ENCODE measurements around the gene TRIO.

TRIO gene

DNA sequence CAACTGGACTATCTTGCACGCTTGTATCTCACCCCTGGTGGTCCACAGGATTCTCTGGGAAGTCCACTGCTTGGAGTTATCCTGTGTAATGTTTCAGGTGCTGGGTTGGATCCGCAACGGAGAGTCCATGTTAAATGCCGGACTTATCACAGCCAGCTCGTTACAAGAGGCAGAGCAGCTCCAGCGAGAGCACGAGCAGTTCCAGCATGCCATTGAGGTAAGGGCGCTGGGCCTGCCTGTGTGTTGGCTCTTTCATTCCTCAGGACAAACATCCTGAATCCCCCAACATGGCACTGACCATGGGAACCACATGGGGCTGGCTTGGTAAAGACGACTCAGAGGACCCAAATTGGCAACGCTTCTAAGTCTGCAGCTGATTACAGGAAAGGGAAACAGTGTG is 223.6 kb downstream of the TRIO start:
- H3K9ac ChIP-seq (ENCODE audit: low read length) = no peak overlapping the region
- no peaks in the 10 kb centered on the region for H3K27me3 ChIP-seq (ENCODE audit: control insufficient read depth, insufficient read depth, low read length)
- no peaks in the 10 kb centered on the region for H3K36me3 ChIP-seq (ENCODE audit: control insufficient read depth, insufficient read depth, low read length)
- H3K9me3 ChIP-seq (ENCODE audit: control insufficient read depth, low read length) = no peaks in the 10 kb centered on the region
- H3K4me3 ChIP-seq (ENCODE audit: low read length) = no peak overlapping the region
- H3K4me1 ChIP-seq (ENCODE audit: control insufficient read depth, insufficient read depth, low read length) = no peaks in the 10 kb centered on the region

DNA sequence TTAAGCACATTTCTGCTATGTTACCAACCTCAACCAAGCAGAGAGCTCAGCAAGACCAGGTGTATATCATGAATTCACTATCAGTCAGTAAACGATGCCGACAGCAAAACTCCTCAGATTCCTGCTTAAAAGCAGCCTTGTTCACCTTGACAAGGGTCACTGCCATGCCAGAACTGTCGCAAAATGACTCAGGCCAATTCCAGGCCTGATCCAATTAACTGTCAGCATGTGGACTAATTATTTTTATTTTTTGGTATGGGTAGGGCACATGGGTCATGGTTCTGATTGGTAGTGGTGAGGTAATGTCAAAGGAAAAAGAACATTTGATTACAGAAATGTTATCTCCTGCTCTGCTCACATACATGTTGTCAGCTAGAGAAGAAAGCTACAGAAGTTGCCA is 224.2 kb downstream of the TRIO start:
- Histone ChIP-seq H3K4me3 (ENCODE audit: low read length) (no peak overlapping the region), H3K9me3 (ENCODE audit: control insufficient read depth, low read length) (no peaks in the 10 kb centered on the region), H3K9ac (ENCODE audit: low read length) (no peak overlapping the region), H3K27me3 (ENCODE audit: control insufficient read depth, insufficient read depth, low read length) (no peaks in the 10 kb centered on the region), H3K4me1 (ENCODE audit: control insufficient read depth, insufficient read depth, low read length) (no peaks in the 10 kb centered on the region), H3K36me3 (ENCODE audit: control insufficient read depth, insufficient read depth, low read length) (no peaks in the 10 kb centered on the region)

DNA sequence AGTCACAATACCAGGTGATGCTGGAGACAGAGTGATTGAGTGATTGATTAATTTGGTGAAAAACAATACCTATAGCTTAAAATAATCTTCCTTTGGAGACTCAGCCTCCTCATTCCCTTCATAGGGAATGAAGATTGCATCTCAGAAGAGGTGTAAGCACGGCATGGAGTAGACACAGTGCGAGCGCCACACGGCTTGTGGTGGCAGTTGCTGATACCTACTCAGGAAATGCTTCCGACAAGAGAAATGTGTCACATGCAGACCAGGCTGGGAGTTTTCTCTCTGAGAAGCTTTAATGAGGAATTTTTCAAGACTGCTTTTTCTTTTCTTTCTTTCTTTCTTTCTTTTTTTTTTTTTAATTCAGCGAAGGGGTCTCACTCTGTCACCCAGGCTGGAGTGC is 226.6 kb downstream of the TRIO start:
- Histone ChIP-seq H3K36me3 (ENCODE audit: control insufficient read depth, insufficient read depth, low read length) (no peaks in the 10 kb centered on the region), H3K9me3 (ENCODE audit: control insufficient read depth, low read length) (no peaks in the 10 kb centered on the region), H3K4me1 (ENCODE audit: control insufficient read depth, insufficient read depth, low read length) (no peaks in the 10 kb centered on the region), H3K4me3 (ENCODE audit: low read length) (no peak overlapping the region), H3K27me3 (ENCODE audit: control insufficient read depth, insufficient read depth, low read length) (no peaks in the 10 kb centered on the region), H3K9ac (ENCODE audit: low read length) (no peak overlapping the region)

DNA sequence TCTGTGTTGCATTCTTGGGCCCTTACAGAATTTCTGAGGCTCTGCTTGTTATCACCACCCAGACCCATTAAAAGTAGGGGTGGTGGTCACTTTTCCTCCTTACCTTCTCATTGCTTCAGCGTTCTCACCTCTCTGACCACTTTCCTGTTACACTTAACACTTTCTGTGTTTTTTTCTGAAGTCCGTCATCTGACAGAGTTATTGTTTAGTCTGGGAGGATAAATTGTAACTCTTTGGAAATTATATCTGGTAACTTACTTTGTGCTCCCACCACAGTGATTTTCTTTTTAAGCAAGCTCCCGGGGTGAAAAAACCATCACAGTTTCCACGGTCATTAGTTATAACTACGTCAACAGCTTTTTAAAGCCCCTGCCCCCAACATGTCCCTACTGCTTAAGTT is 227.2 kb downstream of the TRIO start:
- H3K9me3 ChIP-seq (ENCODE audit: control insufficient read depth, low read length) = no peaks in the 10 kb centered on the region
- no peaks in the 10 kb centered on the region for H3K36me3 ChIP-seq (ENCODE audit: control insufficient read depth, insufficient read depth, low read length)
- H3K27me3 ChIP-seq (ENCODE audit: control insufficient read depth, insufficient read depth, low read length) = no peaks in the 10 kb centered on the region
- H3K9ac ChIP-seq (ENCODE audit: low read length) = no peak overlapping the region
- no peaks in the 10 kb centered on the region for H3K4me1 ChIP-seq (ENCODE audit: control insufficient read depth, insufficient read depth, low read length)
- no peak overlapping the region for H3K4me3 ChIP-seq (ENCODE audit: low read length)

DNA sequence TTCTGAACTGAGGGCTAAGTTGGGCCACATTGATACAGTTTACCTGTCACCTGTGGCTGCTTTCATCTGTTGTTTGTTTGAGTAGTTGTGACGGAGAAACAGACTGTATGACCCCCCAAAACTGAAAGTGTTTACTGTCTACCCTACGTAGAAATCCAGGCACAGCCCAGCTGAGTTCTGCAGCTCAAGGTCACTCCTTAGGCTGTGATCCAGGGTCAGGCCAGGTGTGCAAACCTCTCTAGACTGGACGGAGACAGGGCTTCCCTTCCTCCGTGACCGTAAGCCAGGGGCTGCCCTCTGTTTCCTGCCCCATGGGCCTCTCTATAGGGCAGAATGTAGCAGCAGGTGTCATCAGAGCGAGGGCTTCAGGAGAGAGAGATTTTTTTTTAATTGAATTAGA is 230.5 kb downstream of the TRIO start:
- Histone ChIP-seq H3K4me3 (ENCODE audit: low read length) (no peak overlapping the region), H3K4me1 (ENCODE audit: control insufficient read depth, insufficient read depth, low read length) (no peaks in the 10 kb centered on the region), H3K9ac (ENCODE audit: low read length) (no peak overlapping the region), H3K36me3 (ENCODE audit: control insufficient read depth, insufficient read depth, low read length) (no peaks in the 10 kb centered on the region), H3K9me3 (ENCODE audit: control insufficient read depth, low read length) (no peaks in the 10 kb centered on the region), H3K27me3 (ENCODE audit: control insufficient read depth, insufficient read depth, low read length) (no peaks in the 10 kb centered on the region)

DNA sequence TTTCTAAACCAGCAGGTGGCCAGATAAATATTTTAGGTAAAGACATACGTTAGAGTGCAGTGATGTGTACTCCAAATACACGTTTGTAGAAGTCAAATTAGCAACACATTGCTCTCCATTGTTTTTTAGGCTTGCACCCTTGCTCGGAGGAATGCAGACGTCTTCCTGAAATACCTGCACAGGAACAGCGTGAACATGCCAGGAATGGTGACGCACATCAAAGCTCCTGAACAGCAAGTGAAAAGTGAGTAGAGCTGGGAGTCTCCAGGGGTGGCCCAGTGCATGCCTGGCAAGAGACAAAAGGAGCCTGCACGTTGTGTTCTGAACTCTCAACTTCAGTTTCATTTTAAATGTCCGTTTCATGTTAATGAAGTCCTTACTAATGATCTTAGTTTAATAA is 231.0 kb downstream of the TRIO start:
- Histone ChIP-seq H3K4me3 (ENCODE audit: low read length) (no peak overlapping the region), H3K9ac (ENCODE audit: low read length) (no peak overlapping the region), H3K36me3 (ENCODE audit: control insufficient read depth, insufficient read depth, low read length) (no peaks in the 10 kb centered on the region), H3K4me1 (ENCODE audit: control insufficient read depth, insufficient read depth, low read length) (no peaks in the 10 kb centered on the region), H3K9me3 (ENCODE audit: control insufficient read depth, low read length) (no peaks in the 10 kb centered on the region), H3K27me3 (ENCODE audit: control insufficient read depth, insufficient read depth, low read length) (no peaks in the 10 kb centered on the region)

DNA sequence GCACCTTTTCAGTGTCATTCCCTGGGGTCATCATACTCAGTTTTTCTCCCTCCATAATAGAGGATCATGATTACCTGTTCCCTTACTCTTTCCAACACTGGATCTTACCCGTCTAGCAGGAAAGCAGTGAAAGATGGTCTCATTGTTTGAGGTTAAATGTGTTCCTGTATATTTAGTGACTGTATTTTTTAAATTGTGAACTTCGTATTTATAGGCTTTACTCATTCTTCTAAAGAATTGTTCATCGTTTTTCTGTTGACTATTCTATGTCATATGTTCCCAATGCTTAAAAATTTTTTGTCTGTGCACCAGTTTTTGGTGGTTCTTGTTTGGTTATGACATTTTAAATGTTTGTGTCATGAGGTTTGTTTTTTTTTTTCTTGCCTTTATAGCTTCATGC is 233.6 kb downstream of the TRIO start:
- H3K27me3 ChIP-seq (ENCODE audit: control insufficient read depth, insufficient read depth, low read length) = no peaks in the 10 kb centered on the region
- H3K9me3 ChIP-seq (ENCODE audit: control insufficient read depth, low read length) = no peaks in the 10 kb centered on the region
- no peak overlapping the region for H3K4me3 ChIP-seq (ENCODE audit: low read length)
- no peak overlapping the region for H3K9ac ChIP-seq (ENCODE audit: low read length)
- no peaks in the 10 kb centered on the region for H3K36me3 ChIP-seq (ENCODE audit: control insufficient read depth, insufficient read depth, low read length)
- H3K4me1 ChIP-seq (ENCODE audit: control insufficient read depth, insufficient read depth, low read length) = no peaks in the 10 kb centered on the region

DNA sequence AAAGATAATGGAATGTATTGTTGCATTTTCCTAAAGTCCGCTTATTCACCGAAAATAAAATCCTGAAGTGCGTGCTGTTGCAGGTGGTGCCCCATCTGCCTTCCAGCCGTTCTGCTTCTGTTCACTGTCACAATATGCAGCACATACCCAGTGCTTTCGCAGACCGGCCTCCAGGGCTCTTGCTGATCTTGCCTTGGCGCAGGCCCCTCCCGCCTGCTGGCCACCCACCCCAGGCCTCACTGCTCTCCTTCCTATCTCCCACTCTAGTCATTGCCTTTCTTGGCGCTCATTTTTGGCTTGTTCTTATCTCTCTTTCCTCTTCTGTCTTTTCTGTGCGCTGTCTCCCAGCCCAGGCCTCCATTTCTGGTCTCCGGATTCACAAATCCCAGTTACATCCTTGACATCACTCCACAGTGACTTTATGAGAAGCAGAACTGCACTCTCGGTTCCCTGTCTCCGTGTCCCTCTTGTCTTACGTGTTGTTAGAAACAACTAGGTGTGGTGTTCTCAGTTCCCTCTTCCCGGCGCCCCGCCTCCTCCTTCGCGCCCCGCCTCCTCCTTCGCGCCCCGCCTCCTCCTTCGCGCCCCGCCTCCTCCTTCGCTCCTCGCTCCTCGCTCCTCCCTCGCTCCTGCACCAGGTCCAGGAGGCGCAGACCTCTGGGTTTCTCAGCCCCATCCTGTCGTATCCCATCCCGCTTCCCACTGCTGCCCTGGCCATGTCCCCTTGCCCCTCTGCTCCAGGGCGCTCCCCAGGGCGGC is 236.8 kb downstream of the TRIO start:
- Histone ChIP-seq H3K27me3 (ENCODE audit: control insufficient read depth, insufficient read depth, low read length) (no peaks in the 10 kb centered on the region), H3K9me3 (ENCODE audit: control insufficient read depth, low read length) (no peaks in the 10 kb centered on the region), H3K9ac (ENCODE audit: low read length) (no peak overlapping the region), H3K4me3 (ENCODE audit: low read length) (no peak overlapping the region), H3K36me3 (ENCODE audit: control insufficient read depth, insufficient read depth, low read length) (no peaks in the 10 kb centered on the region), H3K4me1 (ENCODE audit: control insufficient read depth, insufficient read depth, low read length) (no peaks in the 10 kb centered on the region)

DNA sequence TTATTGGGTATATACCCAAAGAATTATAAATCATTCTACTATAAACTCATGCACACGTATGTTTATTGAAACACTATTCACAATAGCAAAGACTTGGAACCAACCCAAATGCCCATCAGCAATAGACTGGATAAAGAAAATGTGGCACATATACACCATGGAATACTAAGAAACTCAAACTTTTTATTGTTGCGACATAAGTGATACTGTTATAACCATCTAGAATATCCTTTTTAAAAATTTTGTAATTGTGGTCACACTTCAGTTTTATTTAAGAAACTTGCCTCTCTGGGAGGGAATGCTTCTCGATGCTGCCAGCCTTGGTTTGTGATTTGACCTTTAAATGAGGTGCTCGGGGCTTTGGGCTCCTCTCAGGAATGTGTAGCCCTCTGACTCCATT is 237.6 kb downstream of the TRIO start:
- Histone ChIP-seq H3K36me3 (ENCODE audit: control insufficient read depth, insufficient read depth, low read length) (no peaks in the 10 kb centered on the region), H3K9me3 (ENCODE audit: control insufficient read depth, low read length) (no peaks in the 10 kb centered on the region), H3K27me3 (ENCODE audit: control insufficient read depth, insufficient read depth, low read length) (no peaks in the 10 kb centered on the region), H3K9ac (ENCODE audit: low read length) (no peak overlapping the region), H3K4me3 (ENCODE audit: low read length) (no peak overlapping the region), H3K4me1 (ENCODE audit: control insufficient read depth, insufficient read depth, low read length) (no peaks in the 10 kb centered on the region)

DNA sequence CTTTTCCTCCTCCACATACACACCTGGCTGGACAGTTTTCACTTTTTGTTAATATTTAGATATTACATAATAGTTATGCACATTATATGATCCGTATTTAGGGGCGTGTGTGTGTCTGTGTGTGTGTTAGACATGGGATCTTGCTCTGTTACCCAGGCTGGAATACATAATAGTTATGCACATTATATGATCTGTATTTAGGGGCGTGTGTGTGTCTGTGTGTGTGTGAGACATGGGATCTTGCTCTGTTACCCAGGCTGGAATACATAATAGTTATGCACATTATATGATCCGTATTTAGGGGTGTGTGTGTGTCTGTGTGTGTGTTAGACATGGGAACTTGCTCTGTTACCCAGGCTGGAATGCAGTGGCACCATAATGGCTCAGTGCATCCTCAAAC is 239.5 kb downstream of the TRIO start:
- H3K9me3 ChIP-seq (ENCODE audit: control insufficient read depth, low read length) = no peaks in the 10 kb centered on the region
- no peaks in the 10 kb centered on the region for H3K4me1 ChIP-seq (ENCODE audit: control insufficient read depth, insufficient read depth, low read length)
- no peak overlapping the region for H3K4me3 ChIP-seq (ENCODE audit: low read length)
- H3K9ac ChIP-seq (ENCODE audit: low read length) = no peak overlapping the region
- H3K36me3 ChIP-seq (ENCODE audit: control insufficient read depth, insufficient read depth, low read length) = no peaks in the 10 kb centered on the region
- H3K27me3 ChIP-seq (ENCODE audit: control insufficient read depth, insufficient read depth, low read length) = no peaks in the 10 kb centered on the region

DNA sequence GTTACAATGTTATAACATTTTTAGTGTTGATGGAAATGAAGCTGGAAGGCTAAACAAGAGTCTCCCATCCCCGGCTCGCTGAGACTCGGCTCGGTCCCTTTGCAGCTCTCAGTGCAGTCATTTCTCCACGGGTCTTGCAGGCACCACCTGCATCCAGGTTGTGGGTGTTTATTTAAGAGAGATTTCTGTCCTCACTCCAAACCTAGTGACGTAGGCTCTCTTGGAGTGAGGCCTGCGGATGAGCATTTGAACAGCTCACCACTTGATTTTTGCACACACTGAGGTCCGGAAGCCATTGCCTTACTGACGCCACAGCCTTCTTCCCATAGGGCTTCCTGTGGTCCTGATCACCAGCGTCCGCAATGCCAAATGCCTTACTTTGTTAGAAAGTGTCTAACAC is 240.8 kb downstream of the TRIO start:
- H3K4me1 ChIP-seq (ENCODE audit: control insufficient read depth, insufficient read depth, low read length) = no peaks in the 10 kb centered on the region
- no peak overlapping the region for H3K9ac ChIP-seq (ENCODE audit: low read length)
- H3K36me3 ChIP-seq (ENCODE audit: control insufficient read depth, insufficient read depth, low read length) = no peaks in the 10 kb centered on the region
- H3K4me3 ChIP-seq (ENCODE audit: low read length) = no peak overlapping the region
- H3K27me3 ChIP-seq (ENCODE audit: control insufficient read depth, insufficient read depth, low read length) = no peaks in the 10 kb centered on the region
- H3K9me3 ChIP-seq (ENCODE audit: control insufficient read depth, low read length) = no peaks in the 10 kb centered on the region

DNA sequence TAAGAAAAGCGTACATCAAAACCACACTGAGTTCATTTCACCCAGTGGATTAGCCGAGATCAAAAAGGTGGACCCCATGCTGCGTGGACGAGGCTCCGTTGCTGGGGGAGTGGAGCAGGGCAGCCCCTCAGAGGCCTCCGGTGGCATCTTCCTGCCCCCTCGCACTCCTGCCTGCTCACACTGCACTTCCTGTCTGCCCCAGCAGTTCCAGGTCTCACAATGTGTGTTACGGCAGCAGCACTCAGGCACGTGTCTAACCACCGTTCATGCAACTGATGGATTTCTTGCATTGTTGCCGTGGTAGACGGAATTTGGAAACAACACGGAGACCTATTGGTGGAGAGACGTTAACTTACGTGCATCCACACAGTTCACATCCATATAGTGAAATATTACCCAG is 241.9 kb downstream of the TRIO start:
- H3K27me3 ChIP-seq (ENCODE audit: control insufficient read depth, insufficient read depth, low read length) = no peaks in the 10 kb centered on the region
- H3K9ac ChIP-seq (ENCODE audit: low read length) = no peak overlapping the region
- H3K36me3 ChIP-seq (ENCODE audit: control insufficient read depth, insufficient read depth, low read length) = no peaks in the 10 kb centered on the region
- no peaks in the 10 kb centered on the region for H3K4me1 ChIP-seq (ENCODE audit: control insufficient read depth, insufficient read depth, low read length)
- H3K4me3 ChIP-seq (ENCODE audit: low read length) = no peak overlapping the region
- no peaks in the 10 kb centered on the region for H3K9me3 ChIP-seq (ENCODE audit: control insufficient read depth, low read length)
